ENCODE results near the gene MACF1. TPM values are rescaled to one million over a fixed set of nuclear protein-coding genes. Genes with fewer than 3 reads are reported as not detected.
A peak's percentile ranks its signal among the peaks of the same experiment; 100 is the strongest.

MACF1 gene
- total and polyA plus RNA-seq, 2 of the 13 experiments (the other 11 are each of a cell fraction or from before 2014, with no cell fraction given), result 36.7 to 65.4 TPM

DNA sequence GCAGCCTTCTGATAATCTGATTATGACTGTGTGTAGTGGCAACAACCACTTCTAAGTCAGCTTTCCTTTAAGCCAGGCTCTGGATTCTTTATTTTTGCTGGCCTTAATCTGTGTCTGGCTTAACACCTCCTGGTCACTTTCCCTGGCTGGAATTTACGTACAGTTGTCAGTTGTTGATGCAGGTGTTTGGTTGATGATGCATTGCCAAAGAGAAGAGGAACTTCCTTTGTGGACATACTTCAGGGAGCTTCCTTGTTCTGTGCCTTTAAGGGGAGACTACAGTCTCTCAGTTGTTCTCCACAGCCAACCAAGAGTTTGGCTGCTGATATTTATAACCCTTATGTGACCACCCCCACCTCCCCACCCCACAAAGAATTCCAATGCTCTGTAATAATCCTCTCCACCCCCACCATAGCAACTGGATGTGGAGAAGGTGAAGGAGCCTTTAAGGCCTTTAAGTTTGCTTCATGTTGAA is 190.9 kb downstream of the MACF1 start:
- H3K79me2 ChIP-seq (ENCODE audit: insufficient read depth, low read length), result peaks cover 7% of the 10 kb centered on the region
- H3K9me3 ChIP-seq (ENCODE audit: low read length), result no peaks in the 10 kb centered on the region
- WGBS (ENCODE audit: low lambda C conversion rate), result 92% methylated on average over 1 of the region's 1 CpG
- H4K20me1 ChIP-seq (ENCODE audit: insufficient read depth, low read length), result no peaks in the 10 kb centered on the region
- DNase-seq (ENCODE audit: low spot score) (peak; percentile 21), FAIRE-seq (no peak), ATAC-seq (no peak)
- H3K4me1 ChIP-seq (ENCODE audit: insufficient read depth, low read length), result peaks cover 67% of the 10 kb centered on the region
- in situ Hi-C loops (cut with HindIII; ENCODE audit: extremely low pct_ligation_motif_present, low pct_unique_long_range_greater_than_20kb) (no loop called here), intact Hi-C loops (cut with micrococcal nuclease; ENCODE audit: unreplicated experiment) (no loop called here)
- no peak for TF ChIP-seq ZNF317 (CRISPR knock-in tag; IDR thresholded peaks at IDR 0.05)
- TF ChIP-seq GMEB1 (CRISPR knock-in tag; IDR thresholded peaks at IDR 0.05; ENCODE audit: borderline replicate concordance), result no peak
- TF ChIP-seq REL (CRISPR knock-in tag; conservative IDR thresholded peaks at IDR 0.05), result no peak
- TF ChIP-seq ELF3 (CRISPR knock-in tag; IDR thresholded peaks at IDR 0.05), result no peak
- TF ChIP-seq, protein P1, sequence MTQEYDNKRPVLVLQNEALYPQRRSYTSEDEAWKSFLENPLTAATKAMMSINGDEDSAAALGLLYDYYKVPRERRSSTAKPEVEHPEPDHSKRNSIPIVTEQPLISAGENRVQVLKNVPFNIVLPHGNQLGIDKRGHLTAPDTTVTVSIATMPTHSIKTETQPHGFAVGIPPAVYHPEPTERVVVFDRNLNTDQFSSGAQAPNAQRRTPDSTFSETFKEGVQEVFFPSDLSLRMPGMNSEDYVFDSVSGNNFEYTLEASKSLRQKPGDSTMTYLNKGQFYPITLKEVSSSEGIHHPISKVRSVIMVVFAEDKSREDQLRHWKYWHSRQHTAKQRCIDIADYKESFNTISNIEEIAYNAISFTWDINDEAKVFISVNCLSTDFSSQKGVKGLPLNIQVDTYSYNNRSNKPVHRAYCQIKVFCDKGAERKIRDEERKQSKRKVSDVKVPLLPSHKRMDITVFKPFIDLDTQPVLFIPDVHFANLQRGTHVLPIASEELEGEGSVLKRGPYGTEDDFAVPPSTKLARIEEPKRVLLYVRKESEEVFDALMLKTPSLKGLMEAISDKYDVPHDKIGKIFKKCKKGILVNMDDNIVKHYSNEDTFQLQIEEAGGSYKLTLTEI (CRISPR knock-in tag; conservative IDR thresholded peaks at IDR 0.05), result no peak
- TF ChIP-seq TRIM24 (CRISPR knock-in tag; IDR thresholded peaks at IDR 0.05), result no peak
- no peak for TF ChIP-seq MTA1 (CRISPR knock-in tag; IDR thresholded peaks at IDR 0.05; ENCODE audit: borderline replicate concordance)
- H2AFZ ChIP-seq (ENCODE audit: low read length), result no peak overlapping the region
- BruUV-seq (replicated peaks), result no TSS peak
- no peak overlapping the region for H3K27ac ChIP-seq (ENCODE audit: extremely low read length, insufficient read depth, low read length)
- H3K36me3 ChIP-seq (replicated peaks in 1 of 2; ENCODE audit: control insufficient read depth in 1 of 2, insufficient read depth in 2 of 2, low read length in 2 of 2), result peaks cover under 1 to 1% of the 10 kb centered on the region in 2 experiments; a peak in 3 of 5 replicates
- H3K9ac ChIP-seq (ENCODE audit: insufficient read depth, low read depth, low read length), result no peak overlapping the region
- CTCF ChIA-PET (ENCODE audit: low intra/inter-chr PET ratio, low total read pairs), result no interaction called here
- POLR2A ChIA-PET, result interaction anchor here (2.0 to 2.9 kb wide), 2 partner anchors 12 to 14 kb away, joined by 5 to 9 read pairs; no protein-coding TSS in a partner anchor
- H3K4me3 ChIP-seq (replicated peaks in 1 of 3; ENCODE audit: insufficient read depth in 1 of 3, low read depth in 2 of 3, low read length in 3 of 3), result no peak overlapping the region
- H3K4me2 ChIP-seq (ENCODE audit: low read depth, low read length), result no peak overlapping the region
- no peaks in the 10 kb centered on the region for H3K27me3 ChIP-seq (ENCODE audit: control insufficient read depth in 1 of 2, insufficient read depth in 2 of 2, low read length in 2 of 2)

All from HepG2 (cell line).